ENCODE measurements around the gene GADD45B.
"Not testable (repeated sequence)": the region's sequence is repeated elsewhere in the genome, so short reads cannot be mapped to it uniquely, and the experiment has no call there.

Gene GADD45B

DNA sequence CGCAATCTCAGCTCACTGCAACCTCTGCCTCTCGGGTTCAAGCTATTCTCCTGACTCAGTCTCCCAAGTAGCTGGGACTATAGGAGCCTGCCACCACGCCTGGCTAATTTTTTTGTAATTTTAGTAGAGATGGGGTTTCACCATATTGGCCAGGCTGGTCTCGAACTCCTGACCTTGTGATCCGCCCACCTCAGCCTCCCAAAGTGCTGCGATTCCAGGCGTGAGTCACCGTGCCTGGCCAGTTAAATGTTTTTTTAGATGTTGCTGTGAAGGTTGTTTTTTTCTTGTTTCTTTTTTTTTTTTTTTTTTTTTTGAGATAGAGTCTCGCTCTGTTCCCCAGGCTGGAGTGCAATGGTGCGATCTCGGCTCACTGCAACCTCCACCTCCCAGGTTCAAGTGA, 42.9 kb downstream of the GADD45B start:
- DNase-seq: not testable (repeated sequence)

DNA sequence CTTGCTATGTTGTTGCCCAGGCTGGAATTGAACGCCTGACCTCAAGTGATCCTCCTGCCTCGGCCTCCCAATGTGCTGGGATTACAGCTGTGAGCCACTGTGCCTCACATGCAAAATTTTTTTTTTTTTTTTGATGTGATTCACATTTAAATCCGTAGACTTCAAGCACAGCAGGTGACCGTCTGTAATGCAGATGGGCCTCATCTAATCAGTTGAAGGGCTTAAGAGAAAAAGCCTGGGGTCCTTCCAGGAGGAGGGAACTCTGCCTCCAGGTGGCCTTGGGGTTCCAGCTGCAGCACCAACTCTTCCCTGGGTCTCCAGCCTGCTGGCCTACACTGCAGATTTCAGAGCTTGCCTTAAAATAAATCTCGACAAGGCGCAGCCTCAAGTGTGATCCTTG, 43.6 kb downstream of the GADD45B start:
- DNase-seq: no peak

GRCh38 chr19:2523630-2524311, 47.8 kb downstream of the GADD45B start:
- no peak for DNase-seq

- DNase-seq: no peak
Observed at GRCh38 chr19:2524361-2524839, 48.5 kb downstream of the GADD45B start.

GRCh38 chr19:2524840-2525723, 49.2 kb downstream of the GADD45B start:
- DNase-seq: no peak

DNA sequence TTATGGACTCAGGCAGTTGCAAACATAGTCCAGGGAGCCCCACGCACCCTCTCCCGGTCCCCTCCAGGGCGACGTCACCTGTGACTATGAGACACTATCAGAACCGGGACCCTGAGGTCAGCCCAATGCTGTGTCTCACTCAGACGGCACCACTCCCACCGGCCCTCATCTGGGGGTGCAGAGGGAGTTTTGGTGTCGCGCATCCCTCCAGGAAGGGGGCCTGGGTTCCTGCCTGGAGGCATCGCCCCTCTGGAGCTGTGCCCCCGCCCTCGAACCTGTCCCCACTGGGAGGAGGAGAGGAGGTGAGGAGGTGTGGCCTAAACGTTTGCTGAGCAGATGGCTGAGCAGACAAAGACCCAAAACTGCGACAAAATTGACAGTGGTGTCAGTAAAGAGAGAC, 51.2 kb downstream of the GADD45B start:
- DNase-seq: no peak

- no peak for DNase-seq
Observed at GRCh38 chr19:2527686-2528085, 51.8 kb downstream of the GADD45B start.

All from NK-92 treated with Interleukin-12 subunit alpha and Interleukin-12 subunit beta, amount 100 ng/mL, for 24 hours (cell line).